ENCODE measurements around the gene TP53INP2. TPM values are rescaled to one million over a fixed set of nuclear protein-coding genes. Genes with fewer than 3 reads are reported as not detected.

Gene TP53INP2
- total RNA-seq, 1 donor from 2014 or later: 132 TPM

DNA sequence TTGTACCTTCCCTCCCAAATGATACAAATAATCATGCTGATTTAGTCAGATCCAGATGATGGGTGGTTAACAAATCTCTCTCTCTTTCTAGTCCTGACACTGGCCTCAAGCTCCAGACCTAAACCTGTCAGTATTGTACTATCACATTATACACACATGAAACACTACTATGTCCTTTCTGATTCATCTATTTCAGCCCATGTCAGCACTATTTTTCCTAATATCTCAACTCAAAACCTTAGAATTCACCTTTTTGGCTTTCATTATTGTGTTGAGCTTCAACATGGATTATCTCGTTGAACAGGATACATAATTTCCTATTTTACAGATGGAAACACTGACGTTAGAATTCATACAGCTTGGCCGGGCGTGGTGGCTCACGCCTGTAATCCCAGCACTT, 30.7 kb upstream of the TP53INP2 start:
- intact Hi-C loops (cut with micrococcal nuclease): no loop called here
- Histone ChIP-seq H3K27me3 (ENCODE audit: low read depth) (no peaks in the 10 kb centered on the region), H3K4me1 (peaks cover 21% of the 10 kb centered on the region), H3K4me3 (no peak overlapping the region), H3K36me3 (no peaks in the 10 kb centered on the region), H3K27ac (replicated peaks) (no peak overlapping the region), H3K9me3 (replicated peaks) (no peaks in the 10 kb centered on the region)
- no peak for DNase-seq
- TF ChIP-seq, protein P1, sequence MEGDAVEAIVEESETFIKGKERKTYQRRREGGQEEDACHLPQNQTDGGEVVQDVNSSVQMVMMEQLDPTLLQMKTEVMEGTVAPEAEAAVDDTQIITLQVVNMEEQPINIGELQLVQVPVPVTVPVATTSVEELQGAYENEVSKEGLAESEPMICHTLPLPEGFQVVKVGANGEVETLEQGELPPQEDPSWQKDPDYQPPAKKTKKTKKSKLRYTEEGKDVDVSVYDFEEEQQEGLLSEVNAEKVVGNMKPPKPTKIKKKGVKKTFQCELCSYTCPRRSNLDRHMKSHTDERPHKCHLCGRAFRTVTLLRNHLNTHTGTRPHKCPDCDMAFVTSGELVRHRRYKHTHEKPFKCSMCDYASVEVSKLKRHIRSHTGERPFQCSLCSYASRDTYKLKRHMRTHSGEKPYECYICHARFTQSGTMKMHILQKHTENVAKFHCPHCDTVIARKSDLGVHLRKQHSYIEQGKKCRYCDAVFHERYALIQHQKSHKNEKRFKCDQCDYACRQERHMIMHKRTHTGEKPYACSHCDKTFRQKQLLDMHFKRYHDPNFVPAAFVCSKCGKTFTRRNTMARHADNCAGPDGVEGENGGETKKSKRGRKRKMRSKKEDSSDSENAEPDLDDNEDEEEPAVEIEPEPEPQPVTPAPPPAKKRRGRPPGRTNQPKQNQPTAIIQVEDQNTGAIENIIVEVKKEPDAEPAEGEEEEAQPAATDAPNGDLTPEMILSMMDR (IDR thresholded peaks at IDR 0.05; ENCODE audit: borderline replicate concordance): no peak

DNA sequence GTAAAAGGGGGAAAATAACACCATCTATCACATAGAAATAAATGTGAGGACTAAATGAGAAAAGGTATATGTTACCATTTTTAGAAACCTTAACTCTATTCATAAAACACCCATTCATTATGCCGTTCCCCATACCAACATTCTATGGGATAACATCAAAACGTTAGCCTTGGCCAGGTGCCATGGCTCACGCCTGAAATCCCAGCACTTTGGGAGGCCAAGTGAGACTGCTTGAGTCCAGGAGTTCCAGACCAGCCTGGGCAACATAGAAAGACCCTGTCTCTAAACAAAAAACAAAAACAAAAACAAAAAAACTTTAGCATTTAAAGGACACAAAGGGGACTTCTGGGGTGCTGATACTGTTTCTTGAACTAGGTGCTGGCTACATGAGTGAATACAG, 28.6 kb upstream of the TP53INP2 start:
- TF ChIP-seq, protein P1 (IDR thresholded peaks at IDR 0.05; ENCODE audit: borderline replicate concordance): no peak
- no peaks in the 10 kb centered on the region for H3K9me3 ChIP-seq (replicated peaks)
- H3K27me3 ChIP-seq (ENCODE audit: low read depth): no peaks in the 10 kb centered on the region
- no peaks in the 10 kb centered on the region for H3K36me3 ChIP-seq
- intact Hi-C loops (cut with micrococcal nuclease): no loop called here
- no peak overlapping the region for H3K27ac ChIP-seq (replicated peaks)
- no peak for DNase-seq
- H3K4me3 ChIP-seq: peak overlapping the region; percentile 79
- H3K4me1 ChIP-seq: peaks cover 21% of the 10 kb centered on the region

DNA sequence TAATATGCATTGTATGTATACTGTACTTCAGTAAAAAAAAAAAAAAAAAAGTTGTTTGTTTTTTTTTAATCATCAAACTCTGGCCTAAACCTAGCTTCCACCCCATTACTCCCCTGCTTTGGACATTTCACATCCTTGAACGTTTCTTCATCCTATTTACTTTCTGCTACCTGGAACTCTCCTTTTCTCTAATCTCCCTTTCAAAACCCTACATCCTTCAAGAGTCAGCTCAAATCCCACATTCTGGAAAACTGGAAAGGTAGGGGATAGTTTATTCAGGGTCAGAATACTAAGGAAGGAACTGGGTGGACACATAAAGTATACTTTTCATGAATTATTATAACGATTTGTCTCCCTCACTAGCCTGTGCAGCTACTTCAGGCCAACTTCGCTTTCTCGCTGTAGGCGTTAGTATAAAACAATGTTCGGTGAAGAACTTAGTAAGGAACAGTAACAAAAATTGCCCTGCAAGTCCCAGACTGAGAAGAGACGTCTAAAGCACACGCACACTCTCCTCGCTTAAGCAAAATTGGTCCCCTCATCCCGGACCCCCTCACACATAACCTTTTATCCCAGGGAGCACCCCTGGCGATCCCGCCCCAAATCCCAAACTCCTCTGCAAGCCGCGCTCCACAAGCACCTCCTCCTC, 28.0 kb upstream of the TP53INP2 start:
- TF ChIP-seq, protein P1 (IDR thresholded peaks at IDR 0.05; ENCODE audit: borderline replicate concordance): no peak
- intact Hi-C loops (cut with micrococcal nuclease): no loop called here
- H3K4me3 ChIP-seq: peak overlapping the region; percentile 79
- peak overlapping the region; percentile 82 for H3K27ac ChIP-seq (replicated peaks)
- peaks cover 21% of the 10 kb centered on the region for H3K4me1 ChIP-seq
- H3K9me3 ChIP-seq (replicated peaks): no peaks in the 10 kb centered on the region
- no peaks in the 10 kb centered on the region for H3K27me3 ChIP-seq (ENCODE audit: low read depth)
- DNase-seq: no peak
- H3K36me3 ChIP-seq: no peaks in the 10 kb centered on the region

DNA sequence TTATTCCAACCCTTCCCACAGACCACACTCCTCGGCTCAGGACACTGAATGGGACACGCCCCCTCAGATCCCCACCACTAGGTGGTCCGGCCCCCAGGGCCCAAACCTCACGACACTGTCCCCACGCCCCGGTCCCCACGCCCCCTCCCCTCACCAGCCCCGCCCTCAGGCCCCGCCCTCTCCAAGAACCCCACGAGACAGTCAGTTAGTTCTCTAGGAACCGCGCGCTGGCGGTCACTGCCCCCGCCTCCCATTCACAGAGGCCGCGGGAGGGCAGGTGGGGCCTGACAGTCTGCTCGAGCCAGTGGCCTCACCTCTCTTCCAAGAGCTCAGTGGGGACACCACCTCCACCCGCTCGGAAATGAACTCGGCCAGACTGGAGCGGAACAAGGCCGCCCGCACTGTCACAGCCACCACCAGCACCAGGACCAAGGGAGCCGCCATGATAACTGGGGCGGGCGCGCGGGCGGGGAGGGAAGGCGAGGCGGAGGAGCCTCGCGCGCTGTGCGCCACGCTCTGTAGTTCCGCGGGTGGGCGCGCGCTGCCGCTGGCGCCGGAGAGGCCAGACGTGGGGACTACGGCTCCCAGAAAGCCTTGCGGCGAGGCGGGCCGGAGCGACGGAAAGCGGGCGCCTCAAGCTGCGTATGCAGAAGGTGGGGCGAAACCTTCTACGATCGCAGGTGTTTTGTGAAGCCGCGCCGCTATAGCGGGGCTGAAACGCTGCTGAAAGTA, 27.3 kb upstream of the TP53INP2 start, which contains the start of gene PIGU:
Gene PIGU, minus strand, starts transcription at position 451 of the 732 bp plus-strand sequence. Its CDS starts 7 bp downstream, at position 444.
- peaks cover 21% of the 10 kb centered on the region for H3K4me1 ChIP-seq
- peak; percentile 95 for DNase-seq
- TF ChIP-seq, protein P1 (IDR thresholded peaks at IDR 0.05; ENCODE audit: borderline replicate concordance): peak; percentile 56
- H3K27me3 ChIP-seq (ENCODE audit: low read depth): no peaks in the 10 kb centered on the region
- peak within 1 kb of the TSS; percentile 79 for H3K4me3 ChIP-seq
- peak within 1 kb of the TSS; percentile 82 for H3K27ac ChIP-seq (replicated peaks)
- intact Hi-C loops (cut with micrococcal nuclease): no loop called here
- H3K9me3 ChIP-seq (replicated peaks): no peaks in the 10 kb centered on the region
- H3K36me3 ChIP-seq: no peaks in the 10 kb centered on the region

DNA sequence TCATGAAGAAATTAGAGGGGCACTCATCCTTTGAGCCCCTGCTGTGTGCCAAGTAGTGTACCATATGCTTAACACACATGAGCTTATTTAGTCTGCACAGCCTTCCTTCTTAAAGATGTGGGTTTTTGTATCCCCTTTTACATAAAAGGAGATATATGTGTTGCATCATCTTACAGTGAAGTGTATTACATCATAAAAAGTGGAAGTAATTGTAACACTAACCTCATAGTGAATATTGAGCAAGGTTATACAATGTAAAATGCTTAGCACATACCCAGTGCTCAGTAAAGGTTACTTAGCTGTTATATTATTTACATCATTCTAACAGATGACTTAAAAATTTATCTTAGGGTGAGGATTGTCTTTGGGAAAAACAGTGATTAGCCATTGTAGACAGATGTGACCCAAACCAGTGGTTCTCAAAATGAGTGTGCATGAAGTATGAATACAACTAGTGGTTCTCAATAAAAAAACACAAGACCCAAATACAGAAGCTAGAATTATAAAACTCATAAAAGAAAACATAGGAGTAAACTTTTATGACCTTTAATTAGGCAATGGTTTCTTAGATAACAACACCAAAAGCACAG, 23.5 kb upstream of the TP53INP2 start:
- intact Hi-C loops (cut with micrococcal nuclease): no loop called here
- no peaks in the 10 kb centered on the region for H3K36me3 ChIP-seq
- TF ChIP-seq, protein P1 (IDR thresholded peaks at IDR 0.05; ENCODE audit: borderline replicate concordance): no peak
- H3K9me3 ChIP-seq (replicated peaks): no peaks in the 10 kb centered on the region
- no peaks in the 10 kb centered on the region for H3K27me3 ChIP-seq (ENCODE audit: low read depth)
- DNase-seq: no peak
- H3K4me3 ChIP-seq: no peak overlapping the region
- H3K27ac ChIP-seq (replicated peaks): no peak overlapping the region
- peaks cover 19% of the 10 kb centered on the region for H3K4me1 ChIP-seq
